HG03575 (cell line): ENCODE data around the gene GLOD5.

Source experiments
- ATAC-seq: cut with Tn5 transposase; IDR thresholded peaks from one replicate; pipeline ENCODE4 v1.9.1; 2021; ENCODE audit not compliant: unreplicated experiment, insufficient number of reproducible peaks, low FRiP score; ENCODE audit errors: extremely low read depth

GLOD5 gene

GRCh38 chrX:48789366-48790220, 28.0 kb downstream of the GLOD5 start:
- ATAC-seq, result no peak

GRCh38 chrX:48790477-48790876, 28.9 kb downstream of the GLOD5 start:
- no peak for ATAC-seq

GRCh38 chrX:48791063-48791820, 29.7 kb downstream of the GLOD5 start:
- ATAC-seq, result no peak

- no peak for ATAC-seq
Measured at GRCh38 chrX:48792219-48792618, 30.7 kb downstream of the GLOD5 start.

GRCh38 chrX:48793935-48794334, 32.4 kb downstream of the GLOD5 start:
- no peak for ATAC-seq

- ATAC-seq, result no peak
Measured at GRCh38 chrX:48794340-48794910, 32.9 kb downstream of the GLOD5 start.

- ATAC-seq, result no peak
Measured at GRCh38 chrX:48794911-48795515, 33.5 kb downstream of the GLOD5 start.

- no peak for ATAC-seq
Measured at GRCh38 chrX:48798318-48798717, 36.8 kb downstream of the GLOD5 start.

GRCh38 chrX:48800574-48801279, 39.2 kb downstream of the GLOD5 start:
- no peak for ATAC-seq

- peak; percentile 75 for ATAC-seq
Measured at GRCh38 chrX:48801280-48802088, 39.9 kb downstream of the GLOD5 start, which contains the start of gene HDAC6. HDAC6 (plus strand) TSS chrX:48802067; CDS start chrX:48802693, 626 bp downstream.

- ATAC-seq, result peak; percentile 19
Measured at GRCh38 chrX:48802089-48802904, 40.8 kb downstream of the GLOD5 start.

- no peak for ATAC-seq
Measured at GRCh38 chrX:48802905-48803200, 41.3 kb downstream of the GLOD5 start.

- ATAC-seq, result no peak
Measured at GRCh38 chrX:48806081-48806480, 44.5 kb downstream of the GLOD5 start.

- ATAC-seq, result no peak
Measured at GRCh38 chrX:48813644-48814043, 52.1 kb downstream of the GLOD5 start.

GRCh38 chrX:48814722-48815121, 53.2 kb downstream of the GLOD5 start:
- no peak for ATAC-seq

- ATAC-seq, result no peak
Measured at GRCh38 chrX:48815266-48815665, 53.7 kb downstream of the GLOD5 start.

- ATAC-seq, result no peak
Measured at GRCh38 chrX:48816014-48816810, 54.7 kb downstream of the GLOD5 start.
